GM19351 (cell line): ENCODE data around the gene CCDC60.

Source experiments
- ATAC-seq: cut with Tn5 transposase; IDR thresholded peaks from one replicate; pipeline ENCODE4 v1.9.1; 2021; ENCODE audit warnings: mild to moderate bottlenecking, moderate library complexity; ENCODE audit not compliant: unreplicated experiment

Gene CCDC60

GRCh38 chr12:119381471-119382235, 47.1 kb downstream of the CCDC60 start:
- no peak for ATAC-seq

DNA sequence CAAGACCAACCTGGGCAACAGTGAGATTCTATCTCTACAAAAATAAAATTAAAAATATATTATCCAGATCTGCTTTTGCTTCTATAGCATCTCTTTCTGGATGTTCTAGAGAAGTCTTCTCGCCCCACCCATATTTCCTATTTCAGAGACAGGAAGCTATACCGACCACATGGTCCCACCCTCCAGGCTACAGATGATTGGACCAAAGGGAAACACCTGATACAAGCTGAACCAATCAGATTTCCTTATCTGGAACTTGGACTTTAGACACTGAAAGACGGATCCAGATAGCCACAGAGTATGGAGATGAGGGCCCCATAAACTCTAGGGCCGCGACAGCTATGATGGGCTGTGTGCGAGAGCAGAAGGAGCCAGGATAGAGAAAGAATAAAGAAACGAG, 48.7 kb downstream of the CCDC60 start:
- no peak for ATAC-seq

- no peak for ATAC-seq
Observed at GRCh38 chr12:119384340-119384739, 49.8 kb downstream of the CCDC60 start.

DNA sequence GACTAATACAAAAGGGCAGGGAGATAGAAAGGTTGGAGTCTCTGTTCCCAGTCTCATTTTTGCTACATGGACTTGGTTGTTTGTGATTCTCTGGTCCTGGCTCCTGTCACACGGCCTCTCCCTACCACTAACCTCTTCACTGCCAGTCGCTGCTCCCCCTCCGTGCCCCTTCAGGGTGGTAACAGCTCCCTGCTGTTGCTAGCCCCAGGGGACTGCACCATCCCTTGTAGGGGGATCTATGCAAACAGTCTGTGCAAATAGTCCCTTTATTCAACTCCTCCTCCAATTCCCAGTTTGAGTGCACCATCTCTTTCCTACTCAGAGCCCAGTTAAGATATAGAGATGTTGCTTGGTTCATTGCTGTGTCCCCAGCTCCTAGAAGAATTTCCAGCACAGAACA, 51.1 kb downstream of the CCDC60 start:
- no peak for ATAC-seq

- ATAC-seq, result no peak
Observed at GRCh38 chr12:119389687-119390086, 55.2 kb downstream of the CCDC60 start.

DNA sequence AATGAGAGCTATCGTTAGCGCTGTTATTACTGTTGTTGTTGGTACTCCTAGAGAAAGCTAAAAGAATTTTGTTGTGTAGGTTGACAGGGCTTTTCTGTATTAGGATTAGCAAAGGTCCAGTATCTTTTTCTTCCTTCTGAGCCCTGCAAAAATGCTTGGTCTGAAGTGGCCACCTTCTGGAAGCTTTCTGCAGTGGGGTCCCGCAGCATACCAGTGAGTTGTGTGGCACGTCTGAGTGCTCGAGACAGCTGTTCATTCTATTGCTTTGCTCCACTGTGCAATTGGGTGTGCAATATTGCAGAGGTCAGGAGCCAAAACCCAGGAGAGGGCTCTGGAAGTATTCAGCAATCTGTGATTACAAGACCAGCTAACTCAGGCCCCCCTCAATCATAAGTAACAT, 57.1 kb downstream of the CCDC60 start:
- ATAC-seq, result no peak

DNA sequence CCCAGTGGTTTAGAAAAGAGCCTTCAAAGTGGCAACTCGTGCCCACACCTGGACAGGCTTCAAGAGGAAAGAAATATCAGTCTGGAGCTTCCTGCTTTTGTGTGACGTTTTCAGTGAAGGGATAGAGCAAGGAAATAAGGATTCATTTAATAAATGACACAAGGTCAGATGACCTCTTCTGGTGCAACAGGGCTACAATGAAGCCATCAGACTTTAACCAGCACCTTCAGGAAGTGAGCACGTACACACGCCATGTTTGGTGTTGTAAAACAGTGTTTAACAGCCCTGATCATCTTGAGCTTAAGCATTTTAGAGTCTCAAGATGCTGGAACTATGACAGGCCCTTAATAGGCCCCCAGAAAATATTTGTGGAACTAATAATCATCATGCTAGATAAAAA, 59.1 kb downstream of the CCDC60 start:
- no peak for ATAC-seq

DNA sequence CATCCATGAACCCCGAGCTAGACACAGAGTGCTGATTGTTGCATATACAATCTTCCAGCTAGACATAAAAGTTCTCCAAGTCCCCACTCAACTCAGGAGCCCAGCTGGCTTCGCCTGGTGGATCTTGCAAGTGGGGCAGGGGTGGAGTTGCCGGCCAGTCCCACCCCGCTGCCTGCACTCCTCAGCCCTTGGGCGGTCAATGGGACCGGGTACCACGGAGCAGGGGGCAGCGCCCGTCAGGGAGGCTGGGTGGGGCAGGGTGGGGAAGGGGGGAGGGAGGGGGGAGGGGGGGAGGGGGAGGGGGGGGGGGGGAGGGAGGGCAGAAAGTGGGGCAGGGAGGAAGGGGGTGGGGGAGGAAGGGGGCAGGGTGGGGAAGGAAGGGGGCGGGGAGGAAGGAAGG, 63.0 kb downstream of the CCDC60 start:
- ATAC-seq, result no peak

- ATAC-seq, result no peak
Observed at GRCh38 chr12:119398190-119398589, 63.7 kb downstream of the CCDC60 start.

DNA sequence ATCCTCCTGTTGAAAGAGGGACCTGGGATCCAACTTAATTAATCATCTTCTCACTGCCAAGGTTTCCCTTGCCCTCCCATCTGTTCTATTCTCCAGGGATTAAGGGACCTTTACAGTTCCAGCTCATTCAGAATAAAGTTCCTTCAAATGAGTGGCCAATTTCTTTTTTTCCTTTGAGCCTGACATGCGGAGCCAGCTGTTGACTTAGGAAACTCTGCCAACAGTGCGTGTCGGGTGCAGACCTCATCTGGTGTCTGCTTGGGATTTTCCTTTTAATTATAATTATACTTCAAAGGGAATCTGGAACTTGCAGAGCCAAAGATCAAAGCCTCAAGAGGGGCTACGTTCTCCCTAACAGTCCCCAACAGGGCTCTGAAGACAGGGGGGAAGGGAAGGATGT, 64.8 kb downstream of the CCDC60 start:
- no peak for ATAC-seq

GRCh38 chr12:119406308-119406707, 71.8 kb downstream of the CCDC60 start:
- no peak for ATAC-seq

DNA sequence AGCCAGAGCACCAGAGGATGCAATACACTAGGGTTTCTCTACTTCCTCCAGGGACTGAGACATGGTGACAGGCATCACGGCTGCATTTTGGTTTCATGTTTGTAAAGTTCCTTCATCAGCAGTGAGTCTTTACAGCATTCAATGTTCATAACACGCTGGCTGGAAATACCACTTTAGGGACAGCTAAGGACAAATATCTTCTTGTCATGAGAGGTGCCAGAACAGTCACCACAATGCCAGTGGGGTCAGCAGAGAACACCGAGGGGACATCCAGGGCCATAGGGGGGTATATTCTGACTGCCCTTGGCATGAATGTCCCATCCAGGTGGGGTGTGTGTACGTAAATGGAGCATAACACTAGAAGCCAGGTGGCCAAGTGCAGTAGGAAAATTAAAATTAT, 72.3 kb downstream of the CCDC60 start:
- no peak for ATAC-seq

GRCh38 chr12:119409043-119409442, 74.5 kb downstream of the CCDC60 start:
- no peak for ATAC-seq

- no peak for ATAC-seq
Observed at GRCh38 chr12:119410396-119410795, 75.9 kb downstream of the CCDC60 start.

- no peak for ATAC-seq
Observed at GRCh38 chr12:119412306-119412705, 77.8 kb downstream of the CCDC60 start.

GRCh38 chr12:119412811-119413794, 78.6 kb downstream of the CCDC60 start:
- ATAC-seq, result no peak

- no peak for ATAC-seq
Observed at GRCh38 chr12:119415714-119416113, 81.2 kb downstream of the CCDC60 start.

- ATAC-seq, result no peak
Observed at GRCh38 chr12:119417440-119417839, 82.9 kb downstream of the CCDC60 start.

- ATAC-seq, result no peak
Observed at GRCh38 chr12:119419381-119419780, 84.9 kb downstream of the CCDC60 start.

DNA sequence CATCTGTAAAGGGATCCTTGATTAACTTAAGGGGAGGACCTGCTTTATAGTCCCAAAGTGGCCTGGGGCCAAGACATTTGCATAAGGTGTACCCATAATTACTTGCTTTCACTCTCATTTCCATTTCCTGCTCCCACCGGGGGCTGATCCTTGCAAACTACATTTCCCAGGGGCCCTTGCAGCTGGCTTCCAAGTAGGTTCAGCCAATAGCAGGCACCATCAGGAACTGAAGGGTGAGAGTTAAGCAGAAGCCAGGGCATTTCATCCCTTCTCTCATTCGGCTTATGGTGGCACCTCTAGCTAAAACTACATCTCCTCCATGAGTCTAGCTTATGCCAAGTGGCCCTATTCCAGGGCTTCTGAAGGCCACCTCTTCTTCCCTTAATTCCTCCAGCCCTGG, 88.8 kb downstream of the CCDC60 start:
- ATAC-seq, result no peak

- no peak for ATAC-seq
Observed at GRCh38 chr12:119425623-119426022, 91.1 kb downstream of the CCDC60 start.

- ATAC-seq, result no peak
Observed at GRCh38 chr12:119431151-119431550, 96.6 kb downstream of the CCDC60 start.
